Neural progenitor cell (in vitro differentiated cells): Measurements from ENCODE around the gene LGALS13. TPM values are rescaled to one million over a fixed set of nuclear protein-coding genes. Genes with fewer than 3 reads are reported as not detected.

Experiments used
- DNase-seq: peaks from one replicate; pipeline ENCODE4 v3.0.0-alpha.2; 2016; ENCODE audit warnings: low spot score
- H2AFZ ChIP-seq: fragments of 200-600 bp; sonication (generic); replicated peaks from 2 replicates; pipeline ENCODE4 v1.6.1; 2016; ENCODE audit warnings: antibody characterized with exemption
- H3F3A ChIP-seq: fragments of 200-600 bp; sonication (generic); 2 replicates; pipeline ENCODE4 v1.6.1; 2016; ENCODE audit warnings: antibody characterized with exemption, low read depth
- H3K27ac ChIP-seq: fragments of 200-600 bp; sonication (generic); 2 replicates; pipeline ENCODE4 v1.5.1; 2016; ENCODE audit warnings: mild to moderate bottlenecking
- H3K27me3 ChIP-seq: fragments of 200-600 bp; sonication (generic); 2 replicates; pipeline ENCODE4 v1.6.1; 2016; ENCODE audit warnings: mild to moderate bottlenecking, moderate library complexity
- H3K36me3 ChIP-seq: fragments of 200-600 bp; sonication (generic); 2 replicates; pipeline ENCODE4 v1.5.1; 2016
- H3K4me1 ChIP-seq: fragments of 200-600 bp; sonication (generic); 2 replicates; pipeline ENCODE4 v1.6.1; 2016; ENCODE audit warnings: mixed run types
- H3K4me2 ChIP-seq: fragments of 200-600 bp; sonication (generic); 2 replicates; pipeline ENCODE4 v1.6.1; 2016
- H3K4me3 ChIP-seq: fragments of 200-600 bp; sonication (generic); 2 replicates; pipeline ENCODE4 v1.5.1; 2016
- H3K79me2 ChIP-seq: fragments of 200-600 bp; sonication (generic); 2 replicates; pipeline ENCODE4 v1.6.1; 2016; ENCODE audit warnings: low read depth
- H3K9ac ChIP-seq: fragments of 200-600 bp; sonication (generic); 2 replicates; pipeline ENCODE4 v1.6.1; 2016
- H3K9me3 ChIP-seq: fragments of 200-600 bp; sonication (generic); 2 replicates; pipeline ENCODE4 v1.5.1; 2016; ENCODE audit warnings: low read depth
- H4K20me1 ChIP-seq: fragments of 200-600 bp; sonication (generic); 2 replicates; pipeline ENCODE4 v1.6.1; 2016; ENCODE audit warnings: low read depth
- H3K27ac Mint-ChIP-seq: 3 replicates; pipeline ENCODE4 v1.8.0; 2021; ENCODE audit warnings: mixed read lengths
- H3K27me3 Mint-ChIP-seq: 2 replicates; pipeline ENCODE4 v1.8.0; 2022; ENCODE audit warnings: low read depth, mild to moderate bottlenecking, inconsistent platforms, moderate library complexity, mixed read lengths; ENCODE audit not compliant: insufficient read depth
- H3K36me3 Mint-ChIP-seq: 3 replicates; pipeline ENCODE4 v1.8.0; 2021; ENCODE audit warnings: mixed read lengths
- H3K4me1 Mint-ChIP-seq: 3 replicates; pipeline ENCODE4 v1.8.0; 2021; ENCODE audit warnings: mixed read lengths
- H3K4me3 Mint-ChIP-seq: 3 replicates; pipeline ENCODE4 v1.8.0; 2021; ENCODE audit warnings: mild to moderate bottlenecking, moderate library complexity, mixed read lengths
- H3K9me3 Mint-ChIP-seq: 3 replicates; pipeline ENCODE4 v1.8.0; 2020; ENCODE audit warnings: mixed read lengths
- CTCF ChIP-seq: fragments of 200-600 bp; sonication (generic); IDR thresholded peaks from 2 replicates; pipeline ENCODE4 v1.5.1; 2017; ENCODE audit warnings: antibody characterized with exemption, mild to moderate bottlenecking
- EZH2 ChIP-seq: fragments of 200-600 bp; sonication (generic); IDR thresholded peaks from 2 replicates; pipeline ENCODE4 v1.6.1; 2017; ENCODE audit warnings: antibody characterized with exemption, mild to moderate bottlenecking, moderate library complexity
- EZH2phosphoT487 ChIP-seq: fragments of 200-600 bp; sonication (generic); IDR thresholded peaks from 2 replicates; pipeline ENCODE4 v1.6.1; 2017; ENCODE audit warnings: antibody characterized with exemption
- total RNA-seq: library from RNA; depleted of rRNA; stranded (reverse); fragments of >200 nt; gene quantifications from 2 replicates; pipeline ENCODE4 v1.2.3, GENCODE V29; 2015; ENCODE audit warnings: low replicate concordance

LGALS13 gene
- total RNA-seq, 1 donor from 2014 or later, result not detected

GRCh38 chr19:39590265-39590664, 12.1 kb upstream of the LGALS13 start:
- Mint-ChIP-seq H3K9me3 (no peaks in the 10 kb centered on the region), H3K36me3 (no peaks in the 10 kb centered on the region), H3K4me3 (no peak overlapping the region), H3K27ac (no peak overlapping the region), H3K4me1 (no peaks in the 10 kb centered on the region), H3K27me3 (no peaks in the 10 kb centered on the region)
- peaks cover 8% of the 10 kb centered on the region for H3K27me3 ChIP-seq
- H3K9ac ChIP-seq, result no peak overlapping the region
- H3K4me1 ChIP-seq, result no peaks in the 10 kb centered on the region
- no peaks in the 10 kb centered on the region for H3F3A ChIP-seq
- no peaks in the 10 kb centered on the region for H3K36me3 ChIP-seq
- H3K79me2 ChIP-seq, result no peaks in the 10 kb centered on the region
- H3K4me2 ChIP-seq, result no peak overlapping the region
- H4K20me1 ChIP-seq, result no peaks in the 10 kb centered on the region
- no peak overlapping the region for H3K4me3 ChIP-seq
- no peaks in the 10 kb centered on the region for H3K9me3 ChIP-seq
- peak; percentile 66 for DNase-seq
- no peak overlapping the region for H2AFZ ChIP-seq
- H3K27ac ChIP-seq, result no peak overlapping the region
- TF ChIP-seq CTCF (no peak), EZH2phosphoT487 (no peak), EZH2 (no peak)

- TF ChIP-seq EZH2phosphoT487 (no peak), EZH2 (no peak), CTCF (no peak)
- H3F3A ChIP-seq, result no peaks in the 10 kb centered on the region
- Mint-ChIP-seq H3K27me3 (peaks cover 3% of the 10 kb centered on the region), H3K36me3 (no peaks in the 10 kb centered on the region), H3K4me1 (no peaks in the 10 kb centered on the region), H3K9me3 (no peaks in the 10 kb centered on the region), H3K27ac (no peak overlapping the region), H3K4me3 (no peak overlapping the region)
- no peak overlapping the region for H3K9ac ChIP-seq
- no peak overlapping the region for H3K27ac ChIP-seq
- H3K36me3 ChIP-seq, result no peaks in the 10 kb centered on the region
- DNase-seq, result no peak
- no peak overlapping the region for H3K4me3 ChIP-seq
- no peak overlapping the region for H3K4me2 ChIP-seq
- peaks cover 19% of the 10 kb centered on the region for H3K27me3 ChIP-seq
- no peaks in the 10 kb centered on the region for H4K20me1 ChIP-seq
- H3K9me3 ChIP-seq, result no peaks in the 10 kb centered on the region
- no peaks in the 10 kb centered on the region for H3K79me2 ChIP-seq
- no peaks in the 10 kb centered on the region for H3K4me1 ChIP-seq
- no peak overlapping the region for H2AFZ ChIP-seq
These were observed 9.9 kb upstream of the LGALS13 start for GRCh38 chr19:39592381-39592780.

GRCh38 chr19:39595950-39596349, 6.4 kb upstream of the LGALS13 start:
- no peaks in the 10 kb centered on the region for H4K20me1 ChIP-seq
- H3K4me3 ChIP-seq, result no peak overlapping the region
- H3K4me2 ChIP-seq, result no peak overlapping the region
- Mint-ChIP-seq H3K36me3 (no peaks in the 10 kb centered on the region), H3K4me1 (no peaks in the 10 kb centered on the region), H3K4me3 (no peak overlapping the region), H3K27ac (no peak overlapping the region), H3K27me3 (peaks cover 3% of the 10 kb centered on the region), H3K9me3 (peaks cover 2% of the 10 kb centered on the region)
- H3K9ac ChIP-seq, result no peak overlapping the region
- H3K27ac ChIP-seq, result no peak overlapping the region
- no peak for TF ChIP-seq CTCF
- TF ChIP-seq EZH2, result no peak
- TF ChIP-seq EZH2phosphoT487, result no peak
- DNase-seq, result no peak
- H3K27me3 ChIP-seq, result peaks cover 26% of the 10 kb centered on the region
- no peak overlapping the region for H2AFZ ChIP-seq
- H3K79me2 ChIP-seq, result no peaks in the 10 kb centered on the region
- H3F3A ChIP-seq, result no peaks in the 10 kb centered on the region
- H3K36me3 ChIP-seq, result no peaks in the 10 kb centered on the region
- H3K9me3 ChIP-seq, result no peaks in the 10 kb centered on the region
- no peaks in the 10 kb centered on the region for H3K4me1 ChIP-seq
